ENCODE measurements around the gene ITM2C. TPM values are rescaled to one million over a fixed set of nuclear protein-coding genes. Genes with fewer than 3 reads are reported as not detected.

ITM2C gene
- total and polyA plus RNA-seq, 9 of the 15 experiments (the other 6 are each of a cell fraction or from before 2014, with no cell fraction given) = 0.49 to 58.8 (median 21.5) TPM

GRCh38 chr2:230908595-230909191, 44.0 kb downstream of the ITM2C start (continued):
- TF ChIP-seq ETS1 (conservative IDR thresholded peaks at IDR 0.05; ENCODE audit: control insufficient read depth, low read depth, low read length) (no peak), PTRF (tag; IDR thresholded peaks at IDR 0.05) (no peak), CHD1 (IDR thresholded peaks at IDR 0.05; ENCODE audit: low read length) (no peak), ZNF395 (CRISPR knock-in tag; IDR thresholded peaks at IDR 0.05) (no peak; the same call in 1 of the 2 replicates), SAP30 (IDR thresholded peaks at IDR 0.05; ENCODE audit: borderline replicate concordance, insufficient read depth, low read depth, low read length, poor library complexity, severe bottlenecking) (peak; percentile 21), MAFK (IDR thresholded peaks at IDR 0.05; ENCODE audit: low read length) (peak; percentile 72; the same call in 1 of the 2 replicates), ZNF431 (CRISPR knock-in tag; IDR thresholded peaks at IDR 0.05) (no peak), SIX5 (IDR thresholded peaks at IDR 0.05; ENCODE audit: borderline replicate concordance in 1 of 2, insufficient read depth in 1 of 2, low read depth in 1 of 2, low read length in 2 of 2) (no peak), ZNF184 (CRISPR knock-in tag; IDR thresholded peaks at IDR 0.05) (no peak), U2AF2 (optimal IDR thresholded peaks at IDR 0.05; ENCODE audit: low read depth, low read length) (no peak), MLLT1 (IDR thresholded peaks at IDR 0.05) (0 out of 4 replicates have a peak, but pooled peaks of 1 of the 2 experiments have one; percentile 36), ZNF280B (CRISPR knock-in tag; IDR thresholded peaks at IDR 0.05) (no peak), SMARCA4 (IDR thresholded peaks at IDR 0.05) (peak; percentile 85), SETDB1 (IDR thresholded peaks at IDR 0.05; ENCODE audit: low read length) (no peak), GABPA (tag; conservative IDR thresholded peaks at IDR 0.05; ENCODE audit: low read depth) (peak; percentile 47; the same call in 1 of the 2 replicates), PATZ1 (CRISPR knock-in tag; IDR thresholded peaks at IDR 0.05; ENCODE audit: borderline replicate concordance) (no peak), RBM14 (IDR thresholded peaks at IDR 0.05; ENCODE audit: borderline replicate concordance, insufficient read depth, low read depth, low read length) (no peak), FOSL1 (tag; conservative IDR thresholded peaks at IDR 0.05) (peak; percentile 93)
